ENCODE measurements around the gene RELB.

- TF ChIP-seq TAF1 (IDR thresholded peaks at IDR 0.05; ENCODE audit: low read depth) = no peak
- no peak for TF ChIP-seq CTCF (IDR thresholded peaks at IDR 0.05; ENCODE audit: poor library complexity, severe bottlenecking)
- TF ChIP-seq EZH2 (IDR thresholded peaks at IDR 0.05; ENCODE audit: borderline replicate concordance, insufficient read depth, low read length, poor library complexity, severe bottlenecking) = no peak
Measured at GRCh38 chr19:44986389-44986788, 14.9 kb upstream of the RELB start.

Measured in neural cell (in vitro differentiated cells).